A549 (cell line): Measurements from ENCODE around the gene NR1H2. TPM values are rescaled to one million over a fixed set of nuclear protein-coding genes. Genes with fewer than 3 reads are reported as not detected.

Source experiments
- ATAC-seq, 2 experiments: fragments of 200-7000 bp in 1 of 2; fragments of >200 bp in 1 of 2; cut with Nextera tagmentation in 1 of 2; cut with Tn5 transposase in 1 of 2; 3 replicates each; pipeline versions ENCODE4 v1.8.0 to v1.9.1; 2018 to 2020; ENCODE audit warnings: mild to moderate bottlenecking in 1 of 2, moderate library complexity in 1 of 2
- CTCF ChIA-PET: fragments of 300-600 bp; sonication (Branson Sonifier 250); formaldehyde crosslinking; extraction: SDS; loops from one replicate; lab custom pipeline; 2021; ENCODE audit warnings: antibody characterized with exemption, inconsistent platforms; lab: Yijun Ruan, JAX
- POLR2A ChIA-PET: fragments of 350-600 bp; formaldehyde crosslinking; extraction: SDS; loops from one replicate; lab custom pipeline; 2021; ENCODE audit warnings: antibody characterized with exemption, inconsistent platforms; lab: Yijun Ruan, JAX
- DNase-seq, 2 experiments: peaks; one replicate each; pipeline versions ENCODE4 v3.0.0 to v3.0.0-alpha.2; 2011 to 2016; ENCODE audit warnings: low read depth in 1 of 2, low spot score in 1 of 2
- FAIRE-seq: peaks from 2 replicates; lab custom pipeline; 2011; peaks lifted over from hg19 to GRCh38; lab: Jason Lieb, UNC
- H3K27ac ChIP-seq, 2 experiments: fragments of >200 bp; sonication (Bioruptor Twin); formaldehyde crosslinking; 3 replicates each; pipeline ENCODE4 v1.5.1; 2016 to 2017
- H3K4me1 ChIP-seq: fragments of >200 bp; sonication (Bioruptor Twin); formaldehyde crosslinking; 3 replicates; pipeline ENCODE4 v1.6.1; 2016
- H3K4me2 ChIP-seq: fragments of >200 bp; sonication (Bioruptor Twin); formaldehyde crosslinking; 3 replicates; pipeline ENCODE4 v1.6.1; 2016
- H3K4me3 ChIP-seq: fragments of >200 bp; sonication (Bioruptor Twin); formaldehyde crosslinking; 3 replicates; pipeline ENCODE4 v1.5.1; 2016
- H3K9me3 ChIP-seq: fragments of >200 bp; sonication (Bioruptor Twin); formaldehyde crosslinking; 3 replicates; pipeline ENCODE4 v1.6.1; 2016
- BHLHE40 ChIP-seq: IDR thresholded peaks from 2 replicates; pipeline ENCODE4 v1.6.1; 2012; ENCODE audit warnings: low read depth, low read length, inconsistent platforms
- CHD2 ChIP-seq: fragments of 150-350 bp; IDR thresholded peaks from 2 replicates; pipeline ENCODE4 v1.6.1; 2014; ENCODE audit warnings: low read length; ENCODE audit not compliant: partially characterized antibody
- CHD4 ChIP-seq: fragments of 200-600 bp; sonication (generic); IDR thresholded peaks from 2 replicates; pipeline ENCODE4 v1.6.1; 2016; ENCODE audit warnings: antibody characterized with exemption, mild to moderate bottlenecking, borderline replicate concordance
- ESRRA ChIP-seq: fragments of 150-350 bp; IDR thresholded peaks from 2 replicates; pipeline ENCODE4 v1.6.1; 2014; ENCODE audit warnings: mild to moderate bottlenecking, low read length, borderline replicate concordance
- HEYL ChIP-seq: fragments of 250-450 bp; sonication (Bioruptor Pico); IDR thresholded peaks from 2 replicates; pipeline ENCODE4 v1.8.0; 2021; ENCODE audit warnings: mild to moderate bottlenecking, moderate library complexity
- HOXB13 ChIP-seq: fragments of 250-450 bp; sonication (Bioruptor Pico); IDR thresholded peaks from 2 replicates; pipeline ENCODE4 v1.5.0; 2020; ENCODE audit warnings: low read depth, mild to moderate bottlenecking, moderate library complexity
- JUN ChIP-seq, 2 experiments: fragments of >200 bp; sonication (Bioruptor Twin); formaldehyde crosslinking; IDR thresholded peaks; 2 replicates in 1 of 2; 3 replicates in 1 of 2; pipeline ENCODE4 v1.6.1; 2016 to 2017
- MAFK ChIP-seq: fragments of 450-650 bp; IDR thresholded peaks from 2 replicates; pipeline ENCODE4 v1.6.1; 2014; ENCODE audit not compliant: partially characterized antibody
- MAZ ChIP-seq: fragments of 150-350 bp; IDR thresholded peaks from 2 replicates; pipeline ENCODE4 v1.6.1; 2014; ENCODE audit warnings: antibody characterized with exemption, low read depth, low read length, borderline replicate concordance
- NFE2L2 ChIP-seq: fragments of 150-350 bp; conservative IDR thresholded peaks from 2 replicates; pipeline ENCODE4 v1.6.1; 2014; ENCODE audit warnings: low read length
- NPAS2 ChIP-seq: fragments of 250-450 bp; sonication (Bioruptor Pico); IDR thresholded peaks from 2 replicates; pipeline ENCODE4 v1.8.0; 2022; ENCODE audit warnings: mild to moderate bottlenecking, moderate library complexity, borderline replicate concordance
- NR3C1 ChIP-seq: fragments of >200 bp; sonication (Bioruptor Twin); formaldehyde crosslinking; IDR thresholded peaks from 3 replicates; pipeline ENCODE4 v1.6.1; 2017
- SMC3 ChIP-seq: fragments of >200 bp; sonication (Bioruptor Twin); formaldehyde crosslinking; IDR thresholded peaks from 3 replicates; pipeline ENCODE4 v1.6.1; 2018; ENCODE audit warnings: inconsistent platforms
- SREBF2 ChIP-seq: fragments of 450-650 bp; IDR thresholded peaks from 2 replicates; pipeline ENCODE4 v1.6.1; 2014; ENCODE audit warnings: mild to moderate bottlenecking, moderate library complexity
- WGBS: methylation state at CpG from one replicate; pipeline ENCODE4 v1.1.6; 2017; ENCODE audit errors: missing lambda C conversion rate; 5-methylcytosine and 5-hydroxymethylcytosine counted together
- polyA plus RNA-seq, 4 experiments: library from polyadenylated mRNA; depleted of rRNA in 3 of 4; stranded (reverse); fragments of >200 nt; fragmentation: RNase III in 1 of 4; extraction: RNeasy Plus Mini Kit Qiagen cat#74134 plus additional on column Dnase treatment in 1 of 4; gene quantifications; 2 replicates in 3 of 4; 3 replicates in 1 of 4; pipeline ENCODE4 v1.2.3, GENCODE V29; 2011 to 2017
- TF ChIP-seq, protein P1 (sequence below): IDR thresholded peaks from 2 replicates; pipeline ENCODE4 v1.6.1; 2012
- TF ChIP-seq, protein P2 (sequence below): IDR thresholded peaks from 2 replicates; pipeline ENCODE4 v1.6.1; 2012
- TF ChIP-seq, protein P3 (sequence below): fragments of 200-600 bp; sonication (generic); IDR thresholded peaks from 2 replicates; pipeline ENCODE4 v1.6.1; 2016; ENCODE audit warnings: antibody characterized with exemption, mild to moderate bottlenecking, moderate library complexity
- TF ChIP-seq, protein P4 (sequence below): fragments of >200 bp; sonication (Bioruptor Twin); formaldehyde crosslinking; IDR thresholded peaks from 2 replicates; pipeline ENCODE4 v1.6.1; 2016
- TF ChIP-seq, protein P5 (sequence below): fragments of 450-650 bp; IDR thresholded peaks from 2 replicates; pipeline ENCODE4 v1.6.1; 2014; ENCODE audit warnings: antibody characterized with exemption

The NR1H2 gene
- polyA plus RNA-seq, 2 of the 4 experiments (the other 2 are of a cell fraction) = 39.3 to 67.0 TPM

DNA sequence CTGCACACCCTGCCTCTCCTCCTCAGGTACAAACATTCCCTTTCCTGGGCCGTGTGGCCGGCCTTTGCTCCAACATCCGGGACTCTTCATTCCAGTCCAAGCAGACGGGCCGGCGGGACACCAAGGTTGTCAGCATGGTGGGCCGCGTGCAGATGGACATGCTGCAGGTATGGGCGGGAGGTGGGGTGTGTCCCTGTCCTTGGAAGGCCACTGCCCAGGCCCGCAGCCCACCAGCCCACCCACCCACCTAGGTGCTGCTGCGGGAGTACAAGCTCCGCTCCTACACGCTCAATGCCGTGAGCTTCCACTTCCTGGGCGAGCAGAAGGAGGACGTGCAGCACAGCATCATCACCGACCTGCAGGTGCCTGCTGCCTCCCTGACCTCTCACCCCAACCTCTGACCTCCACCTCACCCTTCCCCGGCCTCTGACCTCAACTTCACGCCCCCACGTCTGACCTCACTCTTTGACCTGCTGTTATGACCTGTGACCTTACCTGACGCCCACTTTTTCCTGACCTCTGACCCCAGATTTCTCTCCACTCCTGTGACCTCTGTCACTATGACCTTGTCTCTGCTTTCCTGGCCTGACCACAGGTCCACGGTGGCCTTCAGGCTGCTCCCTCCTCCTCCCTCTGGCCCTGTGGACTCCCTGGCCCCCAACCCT lies 30.0 kb downstream of the NR1H2 start:
- FAIRE-seq (no peak), ATAC-seq (no peak), DNase-seq (no peak)
- H3K4me2 ChIP-seq = no peak overlapping the region
- POLR2A ChIA-PET = no interaction called here
- H3K9me3 ChIP-seq = no peaks in the 10 kb centered on the region
- WGBS = 93% methylated on average over 22 of the region's 22 CpGs
- TF ChIP-seq HEYL (CRISPR knock-in tag) (no peak), JUN (IDR thresholded peaks at IDR 0.05) (no peak), ESRRA (peak; percentile 68; the same call in 1 of the 2 replicates)
- no peak overlapping the region for H3K27ac ChIP-seq
- CTCF ChIA-PET = interaction anchor here (1.2 to 2.7 kb wide), 5 partner anchors 9 to 55 kb away, joined by 3 to 12 read pairs (median 5); no protein-coding TSS in a partner anchor
- no peak overlapping the region for H3K4me3 ChIP-seq
- no peaks in the 10 kb centered on the region for H3K4me1 ChIP-seq

DNA sequence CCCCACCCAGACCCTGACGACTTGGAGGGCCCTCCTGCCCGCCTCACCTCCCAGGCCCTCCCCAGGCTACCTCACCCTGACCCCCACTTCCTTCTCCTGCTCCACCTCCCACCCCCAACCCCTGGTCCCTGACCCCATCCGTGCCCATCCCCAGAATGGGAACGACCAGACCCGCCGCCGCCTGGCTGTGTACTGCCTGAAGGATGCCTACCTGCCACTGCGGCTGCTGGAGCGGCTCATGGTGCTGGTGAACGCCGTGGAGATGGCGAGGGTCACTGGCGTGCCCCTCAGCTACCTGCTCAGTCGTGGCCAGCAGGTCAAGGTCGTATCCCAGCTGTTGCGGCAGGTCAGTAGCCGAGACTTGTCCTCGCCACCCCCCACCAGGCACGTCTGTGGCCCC lies 30.6 kb downstream of the NR1H2 start:
- no peak overlapping the region for H3K4me3 ChIP-seq
- no peak overlapping the region for H3K4me2 ChIP-seq
- H3K27ac ChIP-seq = no peak overlapping the region
- no peaks in the 10 kb centered on the region for H3K4me1 ChIP-seq
- TF ChIP-seq, protein P1, sequence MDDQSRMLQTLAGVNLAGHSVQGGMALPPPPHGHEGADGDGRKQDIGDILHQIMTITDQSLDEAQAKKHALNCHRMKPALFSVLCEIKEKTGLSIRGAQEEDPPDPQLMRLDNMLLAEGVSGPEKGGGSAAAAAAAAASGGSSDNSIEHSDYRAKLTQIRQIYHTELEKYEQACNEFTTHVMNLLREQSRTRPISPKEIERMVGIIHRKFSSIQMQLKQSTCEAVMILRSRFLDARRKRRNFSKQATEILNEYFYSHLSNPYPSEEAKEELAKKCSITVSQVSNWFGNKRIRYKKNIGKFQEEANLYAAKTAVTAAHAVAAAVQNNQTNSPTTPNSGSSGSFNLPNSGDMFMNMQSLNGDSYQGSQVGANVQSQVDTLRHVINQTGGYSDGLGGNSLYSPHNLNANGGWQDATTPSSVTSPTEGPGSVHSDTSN = no peak
- TF ChIP-seq NR3C1 = no peak
- TF ChIP-seq, protein P2, sequence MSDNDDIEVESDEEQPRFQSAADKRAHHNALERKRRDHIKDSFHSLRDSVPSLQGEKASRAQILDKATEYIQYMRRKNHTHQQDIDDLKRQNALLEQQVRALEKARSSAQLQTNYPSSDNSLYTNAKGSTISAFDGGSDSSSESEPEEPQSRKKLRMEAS = no peak
- no peak for TF ChIP-seq NPAS2 (CRISPR knock-in tag)
- no peak for TF ChIP-seq HOXB13
- no peak for TF ChIP-seq MAFK
- no peak for TF ChIP-seq NFE2L2
- TF ChIP-seq CHD4 = no peak
- TF ChIP-seq SREBF2 = no peak
- TF ChIP-seq, protein P3, sequence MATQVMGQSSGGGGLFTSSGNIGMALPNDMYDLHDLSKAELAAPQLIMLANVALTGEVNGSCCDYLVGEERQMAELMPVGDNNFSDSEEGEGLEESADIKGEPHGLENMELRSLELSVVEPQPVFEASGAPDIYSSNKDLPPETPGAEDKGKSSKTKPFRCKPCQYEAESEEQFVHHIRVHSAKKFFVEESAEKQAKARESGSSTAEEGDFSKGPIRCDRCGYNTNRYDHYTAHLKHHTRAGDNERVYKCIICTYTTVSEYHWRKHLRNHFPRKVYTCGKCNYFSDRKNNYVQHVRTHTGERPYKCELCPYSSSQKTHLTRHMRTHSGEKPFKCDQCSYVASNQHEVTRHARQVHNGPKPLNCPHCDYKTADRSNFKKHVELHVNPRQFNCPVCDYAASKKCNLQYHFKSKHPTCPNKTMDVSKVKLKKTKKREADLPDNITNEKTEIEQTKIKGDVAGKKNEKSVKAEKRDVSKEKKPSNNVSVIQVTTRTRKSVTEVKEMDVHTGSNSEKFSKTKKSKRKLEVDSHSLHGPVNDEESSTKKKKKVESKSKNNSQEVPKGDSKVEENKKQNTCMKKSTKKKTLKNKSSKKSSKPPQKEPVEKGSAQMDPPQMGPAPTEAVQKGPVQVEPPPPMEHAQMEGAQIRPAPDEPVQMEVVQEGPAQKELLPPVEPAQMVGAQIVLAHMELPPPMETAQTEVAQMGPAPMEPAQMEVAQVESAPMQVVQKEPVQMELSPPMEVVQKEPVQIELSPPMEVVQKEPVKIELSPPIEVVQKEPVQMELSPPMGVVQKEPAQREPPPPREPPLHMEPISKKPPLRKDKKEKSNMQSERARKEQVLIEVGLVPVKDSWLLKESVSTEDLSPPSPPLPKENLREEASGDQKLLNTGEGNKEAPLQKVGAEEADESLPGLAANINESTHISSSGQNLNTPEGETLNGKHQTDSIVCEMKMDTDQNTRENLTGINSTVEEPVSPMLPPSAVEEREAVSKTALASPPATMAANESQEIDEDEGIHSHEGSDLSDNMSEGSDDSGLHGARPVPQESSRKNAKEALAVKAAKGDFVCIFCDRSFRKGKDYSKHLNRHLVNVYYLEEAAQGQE = no peak
- TF ChIP-seq MAZ = no peak
- WGBS = 96% methylated on average over 13 of the region's 19 CpGs
- no peaks in the 10 kb centered on the region for H3K9me3 ChIP-seq
- CTCF ChIA-PET = interaction anchor here (1.0 to 2.7 kb wide), 6 partner anchors 9 to 93 kb away, joined by 3 to 12 read pairs (median 5); no protein-coding TSS in a partner anchor
- ATAC-seq (no peak), DNase-seq (no peak), FAIRE-seq (no peak)
- POLR2A ChIA-PET = no interaction called here

DNA sequence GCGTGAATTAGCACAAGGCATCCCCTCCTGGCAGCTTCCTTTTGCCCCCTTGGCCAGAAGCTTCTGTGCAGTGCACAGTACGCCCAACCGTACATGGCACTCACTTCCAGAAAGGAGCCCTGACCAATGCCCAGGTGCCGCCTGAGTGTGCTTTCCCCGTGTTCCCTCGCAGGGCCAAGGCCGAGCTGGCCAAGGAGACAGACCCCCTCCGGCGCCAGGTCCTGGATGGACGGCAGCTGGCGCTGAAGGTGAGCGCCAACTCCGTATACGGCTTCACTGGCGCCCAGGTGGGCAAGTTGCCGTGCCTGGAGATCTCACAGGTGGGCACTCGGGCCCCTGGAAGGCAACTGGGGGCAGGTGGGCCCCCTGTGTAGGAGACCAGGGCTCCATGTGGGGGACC lies 33.1 kb downstream of the NR1H2 start:
- no peaks in the 10 kb centered on the region for H3K4me1 ChIP-seq
- H3K4me2 ChIP-seq = no peak overlapping the region
- 96% methylated on average over 17 of the region's 17 CpGs for WGBS
- CTCF ChIA-PET = interaction anchor here (0.5 to 2.0 kb wide), 9 partner anchors 11 to 342 kb away, joined by 3 to 10 read pairs (median 4); no protein-coding TSS in a partner anchor
- no peak overlapping the region for H3K27ac ChIP-seq
- ATAC-seq (peak in 1 of 2 experiments; percentile 9; a peak in 1 of 6 replicates), DNase-seq (no peak), FAIRE-seq (no peak)
- H3K4me3 ChIP-seq = no peak overlapping the region
- POLR2A ChIA-PET = interaction anchor here (1.5 kb wide), 1 partner anchor 33 kb away, joined by 4 read pairs; the partner anchor contains the start of gene NR1H2
- TF ChIP-seq, protein P4, sequence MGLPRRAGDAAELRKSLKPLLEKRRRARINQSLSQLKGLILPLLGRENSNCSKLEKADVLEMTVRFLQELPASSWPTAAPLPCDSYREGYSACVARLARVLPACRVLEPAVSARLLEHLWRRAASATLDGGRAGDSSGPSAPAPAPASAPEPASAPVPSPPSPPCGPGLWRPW = no peak
- no peak for TF ChIP-seq BHLHE40
- no peak for TF ChIP-seq SMC3
- no peak for TF ChIP-seq CHD2
- TF ChIP-seq, protein P2 = no peak
- TF ChIP-seq NR3C1 = no peak
- TF ChIP-seq, protein P5, sequence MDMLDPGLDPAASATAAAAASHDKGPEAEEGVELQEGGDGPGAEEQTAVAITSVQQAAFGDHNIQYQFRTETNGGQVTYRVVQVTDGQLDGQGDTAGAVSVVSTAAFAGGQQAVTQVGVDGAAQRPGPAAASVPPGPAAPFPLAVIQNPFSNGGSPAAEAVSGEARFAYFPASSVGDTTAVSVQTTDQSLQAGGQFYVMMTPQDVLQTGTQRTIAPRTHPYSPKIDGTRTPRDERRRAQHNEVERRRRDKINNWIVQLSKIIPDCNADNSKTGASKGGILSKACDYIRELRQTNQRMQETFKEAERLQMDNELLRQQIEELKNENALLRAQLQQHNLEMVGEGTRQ = no peak
- TF ChIP-seq CHD4 = no peak
- no peaks in the 10 kb centered on the region for H3K9me3 ChIP-seq
